Erythroblast (primary cell): Measurements from ENCODE around the gene ATRIP.
"Not testable (repeated sequence)": the region's sequence is repeated elsewhere in the genome, so short reads cannot be mapped to it uniquely, and the experiment has no call there.

Experiments used
- DNase-seq, 2 experiments: peaks; one replicate each; lab custom pipeline; 2025; lab: John Stamatoyannopoulos, UW
- GATA1 ChIP-seq: IDR thresholded peaks from 2 replicates; pipeline ENCODE4 v1.6.1; 2011; ENCODE audit warnings: low read depth, mild to moderate bottlenecking, control low read depth, low read length, moderate library complexity
- POLR2A ChIP-seq: IDR thresholded peaks from 2 replicates; pipeline ENCODE4 v1.6.1; 2011; ENCODE audit warnings: mild to moderate bottlenecking, low read length

Gene ATRIP

GRCh38 chr3:48446425-48447193, at the start of gene ATRIP:
TSS of gene ATRIP (plus strand) at chr3:48446737. CDS start at chr3:48446846, 109 bp downstream.
- peak; percentile 95 to 97 for DNase-seq
- TF ChIP-seq GATA1 = no peak
- TF ChIP-seq POLR2A = peak; percentile 94

- no peak for DNase-seq
- TF ChIP-seq GATA1 (no peak), POLR2A (no peak)
These were observed 48.5 kb upstream of the ATRIP start for GRCh38 chr3:48397767-48398681.

- TF ChIP-seq GATA1 (no peak), POLR2A (no peak)
- no peak for DNase-seq
These were observed 47.7 kb upstream of the ATRIP start for GRCh38 chr3:48398701-48399386.

- DNase-seq = no peak
- TF ChIP-seq GATA1 (no peak), POLR2A (no peak)
These were observed 47.0 kb upstream of the ATRIP start for GRCh38 chr3:48399387-48400172.

- peak; percentile 65 to 84 for DNase-seq
- TF ChIP-seq GATA1 = no peak
- TF ChIP-seq POLR2A = no peak
These were observed 45.6 kb upstream of the ATRIP start for GRCh38 chr3:48400824-48401433.

- DNase-seq = not testable (repeated sequence)
These were observed 45.1 kb upstream of the ATRIP start for GRCh38 chr3:48401434-48401901.

GRCh38 chr3:48402281-48402732, 44.2 kb upstream of the ATRIP start:
- TF ChIP-seq GATA1 (no peak), POLR2A (no peak)
- no peak for DNase-seq

- no peak for TF ChIP-seq GATA1
- TF ChIP-seq POLR2A = no peak
- no peak for DNase-seq
These were observed 43.6 kb upstream of the ATRIP start for GRCh38 chr3:48402907-48403306.

GRCh38 chr3:48403533-48404439, 42.8 kb upstream of the ATRIP start:
- no peak for DNase-seq
- TF ChIP-seq POLR2A = no peak

- no peak for TF ChIP-seq POLR2A
- TF ChIP-seq GATA1 = no peak
- DNase-seq = no peak
These were observed 41.8 kb upstream of the ATRIP start for GRCh38 chr3:48404440-48405342.
